Esophagus (tissue), 2 donors: ENCODE results near the gene CALHM5. TPM values are rescaled to one million over a fixed set of nuclear protein-coding genes. Genes with fewer than 3 reads are reported as not detected.

ENCODE experiments used
- H3K27ac ChIP-seq, 2 donors: one replicate each; pipeline ENCODE4 v1.5.1; 2013; ENCODE audit warnings: low read depth in 2 of 2, mild to moderate bottlenecking in 2 of 2, inconsistent platforms in 1 of 2, low read length in 1 of 2, moderate library complexity in 1 of 2
- H3K27me3 ChIP-seq, 2 donors: one replicate each; pipeline ENCODE4 v1.6.1; 2013; ENCODE audit warnings: low read length in 2 of 2, control low read depth in 1 of 2, mild to moderate bottlenecking in 1 of 2; ENCODE audit not compliant: insufficient read depth in 2 of 2, control insufficient read depth in 1 of 2
- H3K36me3 ChIP-seq, 2 donors: one replicate each; pipeline ENCODE4 v1.6.1; 2013; ENCODE audit warnings: low read length in 1 of 2; ENCODE audit not compliant: control insufficient read depth in 2 of 2, insufficient read depth in 2 of 2
- H3K4me1 ChIP-seq, 2 donors: one replicate each; pipeline ENCODE4 v1.6.1; 2013; ENCODE audit warnings: low read length in 1 of 2; ENCODE audit not compliant: control insufficient read depth in 2 of 2, insufficient read depth in 2 of 2
- H3K4me3 ChIP-seq, 2 donors: one replicate each; pipeline ENCODE4 v1.5.1; 2013; ENCODE audit warnings: low read length in 2 of 2, mild to moderate bottlenecking in 2 of 2, low read depth in 1 of 2, moderate library complexity in 1 of 2
- H3K9me3 ChIP-seq, 2 donors: one replicate each; pipeline ENCODE4 v1.6.1; 2013; ENCODE audit warnings: mild to moderate bottlenecking in 2 of 2, low read depth in 1 of 2, low read length in 1 of 2, moderate library complexity in 1 of 2; ENCODE audit not compliant: control insufficient read depth in 2 of 2, insufficient read depth in 1 of 2
- WGBS, 2 donors: extraction: QIAGEN DNeasy Blood & Tissue Kit; methylation state at CpG; one replicate each; pipeline ENCODE4 v1.1.7; 2013; 5-methylcytosine and 5-hydroxymethylcytosine counted together
- polyA plus RNA-seq, 2 donors: library from polyadenylated mRNA; stranded (reverse); fragments of 200-250 nt; gene quantifications; one replicate each; pipeline ENCODE4 v1.2.3, GENCODE V29; 2013
- donor health status: healthy with polysubstance abuse.
- donor health status: Bipolar disorder and iron deficiency.

The CALHM5 gene
- polyA plus RNA-seq, 2 donors, result 0.12 to 0.21 TPM

- H3K4me1 ChIP-seq, result peaks cover 0 to 2% of the 10 kb centered on the region in 2 donors
- peak within 1 kb of the TSS; percentile 86 to 99 for H3K27ac ChIP-seq
- H3K4me3 ChIP-seq, result peak within 1 kb of the TSS; percentile 83 to 92
- H3K9me3 ChIP-seq, result no peaks in the 10 kb centered on the region
- 0% methylated on average over 62 of the region's 62 CpGs for WGBS, 2 donors
- H3K27me3 ChIP-seq, result no peaks in the 10 kb centered on the region
- H3K36me3 ChIP-seq, result no peaks in the 10 kb centered on the region
These were observed 59.6 kb downstream of the CALHM5 start, which contains the start of gene RWDD1 for GRCh38 chr6:116570856-116571682. RWDD1 (plus strand) TSS chr6:116571504; CDS start chr6:116571583, 79 bp downstream.

DNA sequence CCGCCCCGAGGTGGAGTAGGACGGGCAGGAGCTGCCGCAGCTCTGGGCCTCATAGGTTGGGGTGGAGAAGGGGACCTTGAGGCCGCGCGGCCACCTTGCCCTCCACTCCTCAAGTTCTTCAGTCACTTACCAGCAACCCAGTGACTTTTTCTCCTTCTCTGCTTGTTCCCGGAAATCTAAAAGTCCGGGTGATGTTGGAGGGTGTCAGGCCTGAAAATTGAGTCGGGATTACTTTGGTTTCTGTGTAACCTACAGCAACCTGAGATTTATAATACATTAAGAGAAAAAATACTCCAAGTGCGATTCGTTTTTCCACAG lies 60.2 kb downstream of the CALHM5 start:
- H3K4me1 ChIP-seq, result peaks cover 0 to 2% of the 10 kb centered on the region in 2 donors
- 0% methylated on average over 12 of the region's 12 CpGs for WGBS, 2 donors
- H3K27me3 ChIP-seq, result no peaks in the 10 kb centered on the region
- peak overlapping the region; percentile 83 to 92 for H3K4me3 ChIP-seq
- peak overlapping the region; percentile 86 to 99 for H3K27ac ChIP-seq
- no peaks in the 10 kb centered on the region for H3K9me3 ChIP-seq
- H3K36me3 ChIP-seq, result no peaks in the 10 kb centered on the region

GRCh38 chr6:116572162-116572561 lies 60.7 kb downstream of the CALHM5 start:
- Histone ChIP-seq H3K27ac (no peak overlapping the region), H3K36me3 (no peaks in the 10 kb centered on the region), H3K9me3 (no peaks in the 10 kb centered on the region), H3K4me1 (peaks cover 0 to 2% of the 10 kb centered on the region in 2 donors), H3K4me3 (peak overlapping the region; percentile 27 to 92), H3K27me3 (no peaks in the 10 kb centered on the region)
- WGBS, 2 donors, result 2 to 4% methylated on average over 7 of the region's 7 CpGs

Other genes with a start within 250 kb of the CALHM5 start
- gene TSPYL1, start 231.7 kb upstream of the CALHM5 start, polyA plus RNA-seq, result 10 to 100 TPM; 11.9 to 24.3 TPM
- gene DSE, start 140.7 kb upstream of the CALHM5 start, polyA plus RNA-seq, result 1 to 10 TPM; 4.5 to 8.1 TPM
- 1 to 10 TPM; 2.9 to 3.4 TPM for gene CALHM6, start 50.3 kb upstream of the CALHM5 start, polyA plus RNA-seq
- gene TRAPPC3L, start 34.0 kb downstream of the CALHM5 start, polyA plus RNA-seq, result under 1 TPM in 1 of 2 donors, not detected in 1; 0.01 TPM
- gene CALHM4, start 42.1 kb downstream of the CALHM5 start, polyA plus RNA-seq, result not detected
- gene RWDD1, start 59.9 kb downstream of the CALHM5 start, polyA plus RNA-seq, result 10 to 100 TPM; 32.5 to 45.3 TPM
- under 1 TPM; 0.07 to 0.08 TPM for gene RSPH4A, start 104.8 kb downstream of the CALHM5 start, polyA plus RNA-seq
- 10 to 100 TPM in 1 of 2 donors, 1 to 10 TPM in 1; 6.9 to 12.7 TPM for gene ZUP1, start 157.1 kb downstream of the CALHM5 start, polyA plus RNA-seq
- gene KPNA5, start 169.6 kb downstream of the CALHM5 start, polyA plus RNA-seq, result 1 to 10 TPM; 1.1 to 1.2 TPM